ENCODE data around the gene TMEM164. TPM values are rescaled to one million over a fixed set of nuclear protein-coding genes. Genes with fewer than 3 reads are reported as not detected.

Gene TMEM164
- total RNA-seq, 2 donors from 2014 or later = 30.3 to 36.6 TPM

- TF ChIP-seq, protein P1, sequence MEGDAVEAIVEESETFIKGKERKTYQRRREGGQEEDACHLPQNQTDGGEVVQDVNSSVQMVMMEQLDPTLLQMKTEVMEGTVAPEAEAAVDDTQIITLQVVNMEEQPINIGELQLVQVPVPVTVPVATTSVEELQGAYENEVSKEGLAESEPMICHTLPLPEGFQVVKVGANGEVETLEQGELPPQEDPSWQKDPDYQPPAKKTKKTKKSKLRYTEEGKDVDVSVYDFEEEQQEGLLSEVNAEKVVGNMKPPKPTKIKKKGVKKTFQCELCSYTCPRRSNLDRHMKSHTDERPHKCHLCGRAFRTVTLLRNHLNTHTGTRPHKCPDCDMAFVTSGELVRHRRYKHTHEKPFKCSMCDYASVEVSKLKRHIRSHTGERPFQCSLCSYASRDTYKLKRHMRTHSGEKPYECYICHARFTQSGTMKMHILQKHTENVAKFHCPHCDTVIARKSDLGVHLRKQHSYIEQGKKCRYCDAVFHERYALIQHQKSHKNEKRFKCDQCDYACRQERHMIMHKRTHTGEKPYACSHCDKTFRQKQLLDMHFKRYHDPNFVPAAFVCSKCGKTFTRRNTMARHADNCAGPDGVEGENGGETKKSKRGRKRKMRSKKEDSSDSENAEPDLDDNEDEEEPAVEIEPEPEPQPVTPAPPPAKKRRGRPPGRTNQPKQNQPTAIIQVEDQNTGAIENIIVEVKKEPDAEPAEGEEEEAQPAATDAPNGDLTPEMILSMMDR (IDR thresholded peaks at IDR 0.05) = no peak
These were observed 83.4 kb downstream of the TMEM164 start for GRCh38 chrX:110086162-110086915.

DNA sequence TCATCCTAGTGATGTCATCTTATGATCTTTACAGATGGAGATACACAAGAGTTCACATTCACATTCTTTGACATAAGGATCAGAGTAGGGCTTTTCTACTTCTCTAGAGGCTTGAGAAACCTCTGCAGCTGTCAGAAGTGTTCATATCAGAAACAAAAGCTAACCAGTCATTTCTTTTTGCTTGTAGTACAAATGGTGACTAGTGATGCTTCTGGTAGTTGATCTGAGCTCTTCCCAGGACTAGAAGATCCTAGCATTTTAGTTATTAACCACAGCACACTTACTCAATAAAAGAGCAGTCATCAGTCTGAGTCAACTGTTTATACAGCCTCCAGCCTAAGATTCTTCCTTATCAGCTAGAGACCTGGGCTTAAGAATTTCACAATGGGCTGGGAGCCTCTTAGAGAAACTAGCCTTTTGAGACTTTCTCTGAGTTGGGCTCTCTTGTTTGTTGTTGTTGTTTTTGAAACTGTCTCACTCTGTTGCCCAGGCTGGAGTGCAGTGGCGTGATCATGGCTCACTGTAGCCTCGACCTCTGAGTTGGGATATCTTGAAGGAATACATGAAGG, 84.1 kb downstream of the TMEM164 start:
- Histone ChIP-seq H3K36me3 (no peaks in the 10 kb centered on the region), H3K4me3 (no peak overlapping the region), H3K4me1 (peaks cover 0 to 20% of the 10 kb centered on the region in 2 donors), H3K9me3 (no peaks in the 10 kb centered on the region), H3K27ac (peak overlapping the region in 1 of 2 donors; percentile 47), H3K27me3 (no peaks in the 10 kb centered on the region)
- no peak for DNase-seq (ENCODE audit: low spot score)
- TF ChIP-seq, protein P1 (IDR thresholded peaks at IDR 0.05) = no peak

More at GRCh38 chrX:110086162-110086915, 83.4 kb downstream of the TMEM164 start:
- DNase-seq (ENCODE audit: low spot score) = no peak
- Histone ChIP-seq H3K27ac (no peak overlapping the region), H3K4me1 (peaks cover 0 to 27% of the 10 kb centered on the region in 2 donors), H3K36me3 (no peaks in the 10 kb centered on the region), H3K4me3 (no peak overlapping the region), H3K27me3 (no peaks in the 10 kb centered on the region), H3K9me3 (no peaks in the 10 kb centered on the region)

GRCh38 chrX:110087485-110088356, 84.8 kb downstream of the TMEM164 start:
- Histone ChIP-seq H3K4me1 (peaks cover 0 to 19% of the 10 kb centered on the region in 2 donors), H3K27me3 (no peaks in the 10 kb centered on the region), H3K4me3 (no peak overlapping the region), H3K9me3 (no peaks in the 10 kb centered on the region), H3K36me3 (no peaks in the 10 kb centered on the region), H3K27ac (peak overlapping the region in 1 of 2 donors; percentile 47)
- DNase-seq (ENCODE audit: low spot score) = no peak
- TF ChIP-seq, protein P1 (IDR thresholded peaks at IDR 0.05) = no peak

- peaks cover 0 to 19% of the 10 kb centered on the region in 2 donors for H3K4me1 ChIP-seq
These were observed 86.9 kb downstream of the TMEM164 start for GRCh38 chrX:110089656-110090403.

GRCh38 chrX:110097920-110098319, 95.0 kb downstream of the TMEM164 start:
- Histone ChIP-seq H3K27me3 (no peaks in the 10 kb centered on the region), H3K36me3 (no peaks in the 10 kb centered on the region), H3K4me3 (no peak overlapping the region), H3K4me1 (no peaks in the 10 kb centered on the region), H3K27ac (no peak overlapping the region), H3K9me3 (no peaks in the 10 kb centered on the region)
- TF ChIP-seq, protein P1 (IDR thresholded peaks at IDR 0.05) = no peak
- no peak for DNase-seq (ENCODE audit: low spot score)

More at GRCh38 chrX:110089656-110090403, 86.9 kb downstream of the TMEM164 start:
- DNase-seq (ENCODE audit: low spot score) = no peak
- H3K36me3 ChIP-seq = no peaks in the 10 kb centered on the region
- no peaks in the 10 kb centered on the region for H3K27me3 ChIP-seq
- no peak overlapping the region for H3K4me3 ChIP-seq
- H3K9me3 ChIP-seq = no peaks in the 10 kb centered on the region
- no peak overlapping the region for H3K27ac ChIP-seq
- TF ChIP-seq, protein P1 (IDR thresholded peaks at IDR 0.05) = no peak

All from right atrium auricular region (tissue), 2 donors.